ENCODE results near the gene FAM240A.
"Not testable (repeated sequence)": the region's sequence is repeated elsewhere in the genome, so short reads cannot be mapped to it uniquely, and the experiment has no call there.

FAM240A gene

DNA sequence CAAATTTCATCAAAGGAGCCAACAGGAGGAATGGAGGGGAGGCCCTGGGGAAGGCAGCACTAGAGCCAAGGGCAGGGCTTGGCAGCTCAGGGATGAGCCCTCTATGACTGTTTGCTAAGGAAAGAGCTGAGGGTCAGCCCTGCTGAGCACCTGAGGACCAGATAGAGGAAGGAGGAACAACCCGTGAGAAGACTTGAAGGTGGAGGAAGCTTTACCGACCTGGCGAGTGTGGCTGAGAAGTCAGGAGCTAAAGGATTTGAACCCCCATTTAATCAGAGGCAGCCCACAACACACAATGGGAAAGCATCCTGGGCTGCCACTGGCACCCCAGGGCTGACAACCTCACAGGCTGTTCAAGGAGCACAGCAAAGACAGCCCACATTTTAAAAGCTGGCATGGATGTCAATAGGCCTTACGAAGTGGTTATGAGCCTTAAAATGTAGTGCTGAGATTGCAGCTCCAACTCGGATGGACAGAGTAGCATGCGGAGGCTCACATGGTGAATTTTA, 25.5 kb upstream of the FAM240A start:
- DNase-seq (ENCODE audit: low read depth): no peak

DNA sequence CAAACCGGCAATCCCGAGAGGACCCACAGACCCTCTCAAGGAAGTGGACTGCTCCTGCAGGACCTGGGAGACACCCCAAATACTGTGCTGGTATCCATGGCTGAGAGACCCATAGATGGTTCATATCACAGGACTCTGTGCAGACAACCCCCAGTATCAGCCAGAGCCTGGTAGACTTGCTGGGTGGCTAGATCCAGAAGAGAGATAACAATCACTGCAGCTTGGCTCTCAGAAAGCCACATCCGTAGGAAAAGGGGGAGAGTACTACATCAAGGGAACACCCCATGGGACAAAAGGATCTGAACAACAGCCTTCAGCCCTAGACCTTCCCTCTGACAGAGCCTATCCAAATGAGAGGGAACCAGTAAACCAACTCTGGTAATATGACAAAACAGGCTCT, 25.1 kb upstream of the FAM240A start:
- DNase-seq (ENCODE audit: low read depth): not testable (repeated sequence)

DNA sequence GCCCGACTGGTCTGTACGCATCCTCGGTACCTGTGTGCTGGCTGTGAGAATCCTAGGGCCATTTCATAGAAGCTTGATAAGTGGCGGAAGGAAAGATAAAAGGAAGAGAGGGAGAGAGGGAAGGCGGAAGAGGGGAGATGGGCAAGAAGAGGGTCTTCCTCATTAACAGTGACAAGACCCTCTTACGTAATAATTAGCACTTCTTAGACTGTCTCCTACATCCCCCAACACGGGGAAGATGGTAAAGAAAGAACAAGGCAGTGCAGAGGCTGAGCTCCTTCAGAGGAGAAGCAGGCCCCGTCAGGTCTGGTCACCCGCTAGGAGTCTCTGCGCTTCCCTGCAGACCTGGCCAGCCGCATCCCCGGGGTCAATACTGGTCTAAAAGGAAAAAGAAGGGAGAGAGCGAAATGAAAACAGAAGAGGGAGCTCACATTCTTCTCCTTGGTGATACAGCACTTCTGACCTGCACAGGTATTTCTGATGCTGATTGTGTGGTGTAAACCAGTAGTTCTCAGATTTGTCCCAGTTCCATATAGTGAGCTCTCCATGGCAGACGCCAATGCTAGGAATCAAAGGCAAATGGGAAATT, 19.0 kb upstream of the FAM240A start:
- DNase-seq (ENCODE audit: low read depth): no peak

DNA sequence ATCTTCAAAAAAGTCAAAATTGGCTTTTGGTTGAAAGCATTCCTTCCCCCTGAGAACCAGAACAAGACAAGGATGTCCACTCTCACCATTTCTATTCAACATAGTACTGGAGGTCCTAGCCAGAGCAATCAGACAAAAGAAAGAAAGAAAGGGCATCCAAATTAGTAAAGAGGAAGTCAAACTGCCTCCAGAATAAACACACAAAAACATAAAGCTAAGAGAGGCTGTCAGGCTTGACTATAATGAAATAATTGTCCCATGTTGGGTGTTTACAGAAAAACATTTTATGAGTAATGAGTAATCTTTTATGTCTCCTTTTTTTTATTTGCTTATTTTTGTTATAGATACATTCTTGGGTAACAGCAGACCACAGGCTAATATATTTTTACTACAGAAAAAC, 18.3 kb upstream of the FAM240A start:
- DNase-seq (ENCODE audit: low read depth): no peak

DNA sequence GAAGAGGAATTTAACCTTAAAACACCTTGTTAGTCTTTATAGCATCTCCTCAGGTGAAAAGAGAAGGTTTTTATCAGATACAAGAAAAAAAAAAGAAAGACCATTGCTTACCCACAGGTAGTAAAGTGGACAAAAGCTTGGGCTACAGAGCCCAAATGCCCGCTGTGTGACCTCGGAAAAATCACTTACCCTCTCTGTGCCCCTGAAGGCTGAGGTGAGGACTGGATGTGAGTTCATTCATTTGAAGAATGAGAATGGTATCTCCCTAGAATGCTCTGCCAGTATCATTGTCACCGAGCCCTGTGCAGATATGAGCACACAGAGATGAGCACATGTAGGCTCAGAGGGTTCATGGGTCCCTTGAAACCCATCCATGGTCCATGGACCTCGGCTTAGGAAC, 17.6 kb upstream of the FAM240A start:
- DNase-seq (ENCODE audit: low read depth): no peak

DNA sequence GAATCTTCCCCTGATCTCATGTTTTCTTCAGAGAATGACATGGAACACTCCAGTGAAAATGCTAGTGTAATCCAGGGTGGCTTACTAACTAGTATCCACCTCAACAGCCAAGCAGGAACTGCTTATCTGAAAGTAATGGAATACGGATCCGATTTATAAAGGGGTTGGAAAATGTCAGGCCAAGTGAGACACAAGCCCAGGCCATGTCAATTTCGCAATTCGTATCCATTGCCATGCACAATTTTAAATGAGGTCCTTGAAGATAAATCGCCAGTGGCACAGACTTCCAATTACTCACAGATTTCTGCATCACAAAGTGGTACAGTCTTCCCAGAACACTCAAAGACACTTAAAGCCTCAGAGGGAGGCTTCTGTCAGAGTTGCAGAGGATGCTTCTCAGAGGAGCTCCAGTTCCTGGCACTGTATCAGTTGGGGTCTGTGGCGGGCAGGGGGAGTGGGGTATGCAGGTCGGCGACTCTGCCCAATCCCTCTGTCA, 16.5 kb upstream of the FAM240A start:
- DNase-seq (ENCODE audit: low read depth): no peak

DNA sequence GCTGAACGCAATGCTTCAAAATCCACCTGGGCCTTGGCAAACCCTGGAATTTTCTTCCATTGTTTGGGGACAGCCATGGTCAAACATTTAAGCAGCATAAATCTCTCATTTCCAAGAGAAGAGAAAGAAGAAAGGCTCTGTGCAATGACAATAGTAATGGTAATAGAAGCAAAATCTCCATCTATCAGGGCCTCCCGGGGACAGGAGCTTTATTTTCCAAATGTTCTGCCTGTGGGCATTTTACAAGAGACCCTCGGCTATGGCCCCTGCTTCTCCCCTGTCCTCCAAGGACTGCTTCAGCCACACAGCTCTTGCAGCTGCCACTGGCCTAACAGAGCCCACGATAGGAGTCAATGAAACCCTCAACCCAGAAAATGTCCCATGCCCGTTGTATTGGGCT, 12.7 kb upstream of the FAM240A start:
- DNase-seq (ENCODE audit: low read depth): no peak

DNA sequence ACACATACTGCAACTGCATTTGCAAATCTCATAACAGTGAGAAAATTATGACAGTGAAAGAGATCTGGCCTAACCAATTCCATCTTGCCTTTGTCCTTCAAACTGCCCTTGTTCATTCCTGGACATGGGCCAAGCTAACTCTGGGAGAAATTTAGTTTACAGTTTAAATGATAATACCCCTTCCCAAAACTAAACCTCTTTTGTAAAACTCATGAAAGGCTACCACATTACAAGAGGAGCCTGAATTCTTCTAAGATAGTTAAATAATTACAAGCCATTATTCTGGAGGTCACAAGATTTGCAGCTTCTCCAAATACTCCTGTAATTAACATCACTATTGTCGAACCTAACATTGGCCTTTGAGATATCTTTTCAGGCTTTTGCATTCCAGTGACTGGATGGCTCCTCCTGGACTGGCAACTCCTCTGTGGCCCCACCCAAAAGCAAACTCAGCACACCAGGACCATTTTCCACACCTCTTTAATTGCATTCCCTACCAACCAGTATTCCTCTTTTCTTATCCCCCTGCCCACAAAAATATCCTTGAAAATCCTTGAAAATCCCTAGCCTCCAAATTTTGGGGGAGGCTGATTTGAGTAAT, 8.8 kb upstream of the FAM240A start:
- DNase-seq (ENCODE audit: low read depth): no peak

DNA sequence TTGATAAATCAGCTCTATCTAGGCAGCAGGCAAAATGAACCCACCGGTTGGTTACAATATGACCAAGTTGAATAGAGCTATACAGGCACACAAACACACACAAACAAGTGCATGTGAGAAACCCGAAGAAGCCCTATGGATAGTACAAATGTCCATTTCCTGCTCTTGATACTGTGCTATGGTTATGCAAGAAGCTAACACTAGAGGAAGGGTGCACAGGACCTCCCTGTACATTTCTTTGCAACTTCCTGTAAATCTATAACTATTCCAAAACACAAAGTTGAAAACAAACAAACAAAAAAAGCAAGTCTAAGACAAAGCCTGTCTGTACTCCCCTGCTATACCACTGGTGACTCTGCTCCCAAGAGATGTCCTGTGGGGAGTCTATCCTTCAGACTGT, 8.2 kb upstream of the FAM240A start:
- DNase-seq (ENCODE audit: low read depth): no peak

DNA sequence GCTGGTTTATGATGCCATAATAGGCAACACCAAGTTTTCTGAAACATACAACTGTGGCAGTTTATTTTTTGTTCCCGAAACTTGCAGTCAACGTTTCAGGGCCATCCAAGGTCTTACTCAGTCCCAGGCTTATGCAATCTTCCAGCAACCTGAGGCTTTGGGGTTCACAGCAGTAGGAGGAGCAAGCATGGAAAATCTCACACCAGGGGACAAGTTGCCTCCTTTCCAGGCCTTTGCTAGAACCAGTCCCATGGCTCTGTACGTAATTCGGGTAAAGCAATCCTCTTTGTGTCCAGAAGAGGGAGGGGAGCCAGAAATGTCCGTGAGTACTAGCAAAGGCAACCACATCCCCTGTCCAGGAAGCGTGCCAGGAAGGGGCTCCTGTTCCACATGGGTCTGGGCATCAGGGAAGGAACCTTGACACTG, 4.7 kb upstream of the FAM240A start:
- DNase-seq (ENCODE audit: low read depth): peak; percentile 27

DNA sequence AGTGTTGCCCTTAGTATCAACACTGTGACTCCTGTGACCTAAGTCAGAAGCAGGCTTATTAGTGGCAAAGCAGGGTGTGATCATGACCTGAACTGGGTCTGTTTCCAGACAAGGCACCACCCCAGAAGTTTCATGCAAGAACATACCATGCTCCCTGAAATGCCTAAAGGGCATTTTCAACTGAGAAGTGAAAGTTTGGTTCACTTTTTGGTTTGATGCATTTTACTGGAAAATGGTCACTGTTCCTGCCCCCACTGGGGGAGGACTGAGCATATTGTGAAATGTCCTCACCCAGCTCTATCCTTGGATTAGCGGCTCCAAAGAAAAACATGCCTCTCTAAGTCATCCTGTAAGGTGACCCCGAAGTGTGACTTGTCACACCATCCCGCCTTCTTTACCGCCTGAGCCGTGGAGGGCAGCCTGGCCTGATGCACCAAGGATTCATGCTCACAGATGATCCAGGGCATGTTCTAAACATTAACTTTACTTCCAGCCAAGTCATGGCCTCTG, 3.1 kb upstream of the FAM240A start:
- no peak for DNase-seq (ENCODE audit: low read depth)

DNA sequence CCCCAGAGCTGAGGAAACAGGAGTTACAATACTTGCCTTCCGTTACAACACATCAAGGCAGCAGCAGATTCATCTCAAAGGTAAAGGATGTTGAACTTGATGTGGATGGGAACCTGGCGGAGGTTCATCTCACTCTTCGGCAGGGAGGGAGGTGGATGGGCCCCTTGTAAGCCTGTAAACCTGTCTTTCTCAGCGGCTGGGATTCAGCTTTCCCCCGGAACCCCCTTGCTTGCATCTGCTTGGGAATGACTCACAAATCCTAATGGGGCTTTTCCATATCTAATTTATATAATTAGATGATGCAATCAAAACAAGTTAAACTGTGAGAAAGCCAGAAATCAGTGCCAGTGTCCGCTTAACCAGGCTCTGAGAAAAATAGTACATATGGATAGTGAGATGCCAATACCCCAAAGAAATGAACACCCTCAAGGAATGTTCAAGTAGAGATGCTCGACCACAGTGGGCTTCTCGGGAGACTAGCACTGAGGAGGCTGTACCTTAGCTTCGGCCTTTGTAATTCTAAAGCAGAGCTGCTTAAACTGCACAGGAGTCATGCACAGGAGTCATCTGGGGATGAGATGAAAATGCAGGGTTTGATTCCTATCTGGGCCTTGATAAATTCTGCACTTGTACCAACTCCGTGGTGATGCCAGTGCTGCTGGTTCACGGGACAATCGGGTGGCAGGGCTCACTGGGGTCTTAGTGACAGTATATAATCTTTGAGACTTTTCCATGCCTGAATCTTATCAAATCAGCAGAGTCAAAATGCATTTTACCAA, 2.2 kb upstream of the FAM240A start:
- no peak for DNase-seq (ENCODE audit: low read depth)

DNA sequence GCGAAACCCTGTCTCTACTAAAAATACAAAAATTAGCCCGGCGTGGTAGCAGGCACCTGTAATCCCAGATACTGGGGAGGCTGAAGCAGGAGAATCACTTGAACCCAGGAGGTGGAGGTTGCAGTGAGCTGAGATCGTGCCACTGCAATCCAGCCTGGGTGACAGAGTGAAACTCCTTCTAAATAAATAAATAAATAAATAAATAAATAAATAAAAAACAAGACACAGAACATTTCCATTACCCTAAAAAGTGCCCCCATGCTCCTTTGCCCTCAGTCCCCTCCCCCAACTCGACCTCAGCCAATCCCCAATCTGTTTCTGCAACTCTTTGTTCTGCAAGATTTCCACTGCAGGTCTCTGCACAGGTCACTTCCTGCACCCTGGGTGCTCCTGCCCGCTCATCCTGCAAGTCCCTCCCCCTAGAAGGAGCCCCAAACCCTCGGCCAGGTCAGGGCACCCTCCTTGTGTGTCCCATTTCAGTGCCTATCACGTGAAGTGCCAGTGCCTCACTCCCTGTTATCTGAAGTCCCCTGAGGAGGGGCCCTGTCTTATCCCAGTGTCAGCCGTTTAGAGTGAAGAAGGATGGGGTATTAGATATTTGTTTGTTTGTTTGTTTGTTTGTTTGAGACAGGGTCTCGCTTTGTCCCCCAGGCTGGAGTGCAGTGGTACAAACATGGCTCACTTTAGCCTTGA, 1.1 kb downstream of the FAM240A start:
- DNase-seq (ENCODE audit: low read depth): no peak

DNA sequence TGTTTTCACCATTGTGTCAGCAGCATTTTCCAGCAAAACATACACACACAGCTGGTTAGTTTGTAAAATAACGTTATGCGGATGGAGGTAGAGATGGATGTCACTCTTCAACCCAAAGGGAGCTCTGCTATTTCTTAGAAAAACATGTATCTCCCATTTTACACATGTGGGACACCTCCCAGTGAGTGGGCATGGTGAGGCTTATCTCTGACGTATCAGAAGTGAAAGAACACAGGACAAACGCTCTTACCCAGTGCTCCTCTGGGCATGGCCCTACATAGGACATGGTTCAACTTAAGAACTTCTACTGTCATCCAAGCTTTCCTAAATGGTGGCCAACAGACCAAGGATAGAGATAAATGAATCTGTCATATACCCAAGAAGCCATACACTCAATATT, 2.1 kb downstream of the FAM240A start:
- no peak for DNase-seq (ENCODE audit: low read depth)

DNA sequence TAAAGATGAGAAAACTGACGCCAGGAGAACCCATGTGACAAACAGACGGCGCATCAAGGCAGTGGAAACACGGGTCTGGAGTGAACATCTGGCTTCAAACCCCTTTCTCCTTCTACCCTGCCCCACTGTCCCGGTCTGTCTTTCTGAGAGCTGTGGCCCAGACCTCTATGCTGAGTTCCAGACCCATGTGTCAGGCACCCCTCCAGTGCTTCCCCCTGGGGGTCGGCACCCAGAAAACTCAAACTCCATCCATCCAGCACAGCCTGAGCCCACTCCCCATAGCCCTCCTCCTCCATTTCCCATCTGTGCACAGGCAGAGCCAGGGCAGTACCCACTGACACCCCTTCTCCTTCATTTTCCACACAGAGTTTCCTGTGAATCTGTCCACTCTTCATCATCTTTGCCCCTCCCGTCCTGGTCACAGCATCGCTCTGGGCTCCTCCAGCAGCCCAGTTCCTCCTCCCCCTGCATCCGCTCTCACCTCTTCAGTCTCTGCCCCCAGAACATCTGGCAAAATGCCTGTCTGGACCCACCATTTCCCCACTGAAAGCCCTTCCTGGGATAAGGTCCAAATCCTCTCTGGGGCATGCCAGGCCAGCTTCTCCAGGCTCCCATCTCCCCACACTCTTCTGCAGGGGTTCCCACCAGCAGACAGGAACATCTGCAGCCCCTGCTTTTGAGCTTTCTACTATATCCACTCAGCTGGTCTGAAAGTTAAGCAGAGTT, 2.9 kb downstream of the FAM240A start:
- no peak for DNase-seq (ENCODE audit: low read depth)

DNA sequence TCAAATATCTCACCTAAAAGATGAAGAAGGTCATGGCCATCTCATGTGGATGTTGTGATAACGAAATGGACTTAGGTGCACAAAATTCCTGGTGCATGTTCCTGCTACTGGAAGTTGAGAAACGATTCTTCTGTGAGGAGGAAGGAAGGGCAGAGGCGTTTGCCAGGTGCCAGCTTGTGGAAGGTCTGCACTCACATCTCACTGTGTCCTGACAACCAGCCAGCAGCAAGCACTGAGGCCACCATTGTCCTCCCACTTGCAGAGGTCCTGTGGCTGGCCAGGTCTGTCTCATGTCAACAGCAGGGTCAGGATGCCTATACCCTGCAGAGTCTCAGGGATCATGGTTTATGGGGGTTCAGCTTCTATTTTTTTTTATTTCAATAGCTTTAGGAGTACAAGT, 3.7 kb downstream of the FAM240A start:
- no peak for DNase-seq (ENCODE audit: low read depth)

DNA sequence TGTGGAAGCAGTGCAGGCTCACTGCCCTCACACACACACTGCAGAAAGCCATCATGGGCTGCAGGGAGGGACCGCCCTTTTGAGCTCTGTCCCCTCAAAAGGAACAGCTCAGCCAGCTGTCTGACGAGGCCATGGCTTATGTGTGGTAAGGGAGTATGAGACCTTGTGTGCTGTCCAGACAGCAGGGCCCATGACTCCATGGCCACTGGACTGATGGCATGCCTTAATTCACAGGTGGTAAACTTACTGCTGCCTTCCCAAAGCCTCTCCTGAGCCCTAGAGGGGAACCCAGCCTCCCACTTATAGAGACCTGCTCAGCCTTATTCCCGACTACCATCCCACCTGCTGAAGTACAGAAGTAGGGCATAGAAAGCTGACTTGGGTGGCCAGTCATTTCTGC, 5.6 kb downstream of the FAM240A start:
- no peak for DNase-seq (ENCODE audit: low read depth)

DNA sequence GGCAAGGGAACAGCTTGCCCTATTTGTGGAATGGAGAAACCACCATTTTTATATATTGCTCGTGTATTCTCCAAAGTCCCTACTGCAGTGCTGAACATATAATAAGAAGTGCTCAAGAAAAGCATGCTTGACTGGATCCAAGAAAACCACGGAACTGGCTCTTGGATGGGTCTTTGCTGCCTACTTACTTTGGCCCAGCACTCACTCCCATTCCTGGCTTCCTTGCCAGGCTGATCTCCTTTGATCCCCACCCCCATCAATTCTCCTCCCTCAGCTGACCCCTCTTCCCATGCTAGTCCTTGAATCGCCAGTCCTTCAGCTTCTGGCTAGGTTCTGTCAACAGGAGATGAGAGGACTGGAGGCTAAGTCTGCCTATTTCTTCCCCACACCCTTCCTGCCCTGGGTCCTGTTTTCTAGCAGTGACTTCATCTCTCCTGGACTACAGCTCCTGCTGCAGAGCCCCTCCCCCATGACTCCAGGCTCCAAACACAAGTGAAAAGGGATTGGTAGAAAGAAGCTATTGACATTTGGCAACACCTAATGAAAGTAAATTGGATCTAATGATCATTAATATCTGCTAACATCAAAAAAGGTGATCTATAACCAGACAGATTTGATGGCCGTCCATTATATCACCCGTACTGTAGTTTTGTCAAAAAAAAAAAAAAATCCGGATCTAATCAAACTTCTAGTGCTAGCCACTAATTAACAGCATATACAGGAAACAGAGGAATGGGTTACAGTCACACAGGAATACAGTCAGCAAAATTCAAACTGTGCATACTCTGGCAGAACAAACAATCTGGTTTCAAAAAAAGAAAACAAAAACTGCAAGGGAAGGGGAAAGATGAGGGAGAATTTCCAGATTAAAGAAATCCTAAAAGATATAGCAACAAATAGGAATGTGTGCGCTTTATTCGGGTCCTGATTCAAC, 7.8 kb downstream of the FAM240A start:
- no peak for DNase-seq (ENCODE audit: low read depth)

DNA sequence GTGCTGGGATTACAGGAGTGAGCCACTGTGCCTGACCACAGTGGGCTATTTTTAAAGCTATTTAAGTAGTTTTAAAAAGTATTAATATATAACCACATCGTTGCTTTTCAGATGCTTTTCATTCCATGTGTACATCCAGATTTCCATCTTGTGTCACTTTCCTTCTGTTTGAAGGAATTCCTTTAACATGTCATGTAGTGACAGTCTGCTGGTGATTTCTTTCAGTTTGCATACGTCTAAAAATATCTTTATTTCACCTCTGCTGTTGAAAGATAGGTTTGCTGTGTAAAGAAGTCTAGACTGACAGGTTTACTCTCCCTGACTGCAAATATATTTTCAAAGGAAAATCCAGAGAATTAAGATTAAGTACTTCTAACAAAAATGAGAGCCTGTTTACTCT, 12.2 kb downstream of the FAM240A start:
- DNase-seq (ENCODE audit: low read depth): no peak

DNA sequence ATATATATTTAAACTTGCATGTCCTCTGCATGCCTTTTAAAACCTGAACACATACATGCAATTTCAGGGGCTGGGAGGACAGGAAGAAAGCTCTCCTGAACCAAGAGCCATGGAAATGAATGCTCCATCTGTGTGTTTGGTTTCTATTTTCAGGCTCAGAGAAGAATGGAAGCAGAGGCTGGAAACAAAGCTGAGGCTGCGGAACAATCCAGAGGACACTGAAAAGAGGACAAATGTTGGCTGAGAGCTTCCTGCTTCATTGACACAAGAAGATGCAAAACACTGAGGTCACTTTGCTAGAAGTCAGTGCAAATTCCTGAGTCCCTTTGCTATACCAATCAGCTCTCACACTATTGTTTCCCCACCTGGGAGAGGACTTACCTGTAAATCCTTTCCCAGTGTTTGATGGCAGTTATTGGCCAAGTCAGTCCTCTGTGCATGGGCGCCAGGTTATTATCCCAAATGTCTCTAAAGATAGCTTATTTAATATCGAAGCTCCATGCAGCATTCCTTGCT, 12.7 kb downstream of the FAM240A start:
- DNase-seq (ENCODE audit: low read depth): no peak
